Cardiac atrium fibroblast (primary cell): ENCODE data around the gene CDHR3. TPM values are rescaled to one million over a fixed set of nuclear protein-coding genes. Genes with fewer than 3 reads are reported as not detected.

Experiments used
- total RNA-seq: library from RNA; depleted of rRNA; stranded (reverse); fragments of >200 nt; gene quantifications from 2 replicates; pipeline ENCODE4 v1.2.3, GENCODE V29; 2015

The CDHR3 gene
- 1.4 and 2.3 TPM in 2 replicates for total RNA-seq

GRCh38 chr7:105963038-105963667, at the start of gene CDHR3:
Gene CDHR3 (plus strand): TSS chr7:105963264. CDS start chr7:105963319, 55 bp downstream.

Other genes with a start within 250 kb of the CDHR3 start
- gene ATXN7L1, start 86.7 kb upstream of the CDHR3 start, total RNA-seq = 3.1 and 4.2 TPM in 2 replicates
- gene SYPL1, start 149.0 kb downstream of the CDHR3 start, total RNA-seq = 44.6 and 48.3 TPM in 2 replicates